GM12878 (cell line): ENCODE data around the gene NDN. TPM values are rescaled to one million over a fixed set of nuclear protein-coding genes. Genes with fewer than 3 reads are reported as not detected.

ENCODE experiments used
- ATAC-seq: fragments of 200-7000 bp; cut with Tn5 transposase; 3 replicates; pipeline ENCODE4 v1.9.1; 2020; ENCODE audit warnings: mild to moderate bottlenecking, moderate library complexity
- BruUV-seq: library from RNA; stranded (reverse); fragments of 400-500 nt; replicated peaks from 2 replicates; lab custom pipeline; 2021; lab: Mats Ljungman, UMichigan
- CTCF ChIA-PET: fragments of 300-600 bp; sonication (Branson Sonifier 250); formaldehyde crosslinking; extraction: SDS; loops from one replicate; lab custom pipeline; 2021; ENCODE audit warnings: inconsistent platforms; lab: Yijun Ruan, JAX
- POLR2A ChIA-PET: fragments of 350-600 bp; formaldehyde crosslinking; extraction: SDS; loops from one replicate; lab custom pipeline; 2021; ENCODE audit warnings: inconsistent platforms; lab: Charles Lee
- RAD21 ChIA-PET: fragments of 300-600 bp; sonication (Branson Sonifier 250); formaldehyde crosslinking; loops from one replicate; lab custom pipeline; 2023; ENCODE audit warnings: antibody characterized with exemption; ENCODE audit not compliant: unreplicated experiment; lab: Charles Lee
- SMC1A ChIA-PET: fragments of 300-600 bp; sonication (Branson Sonifier 250); formaldehyde crosslinking; loops from one replicate; lab custom pipeline; 2023; ENCODE audit not compliant: unreplicated experiment, uncharacterized antibody; lab: Charles Lee
- DNase-seq: peaks from one replicate; pipeline ENCODE4 v3.0.0-alpha.2; 2011; ENCODE audit warnings: low read depth, low spot score
- FAIRE-seq: peaks from 3 replicates; lab custom pipeline; 2011; peaks lifted over from hg19 to GRCh38; lab: Jason Lieb, UNC
- H2AFZ ChIP-seq: 2 replicates; pipeline ENCODE4 v1.6.0; 2011; ENCODE audit warnings: low read depth, low read length, control low read depth; ENCODE audit not compliant: control insufficient read depth
- H3K27ac ChIP-seq: 2 replicates; pipeline ENCODE4 v1.5.1; 2011; ENCODE audit warnings: control low read depth; ENCODE audit not compliant: control insufficient read depth, insufficient read depth
- H3K27me3 ChIP-seq, 2 experiments: replicated peaks in 1 of 2; 2 replicates each; pipeline versions ENCODE4 v1.6.0 to v1.6.1; 2011; ENCODE audit warnings: low read length in 1 of 2; ENCODE audit not compliant: control insufficient read depth in 2 of 2, insufficient read depth in 2 of 2
- H3K36me3 ChIP-seq, 2 experiments: 2 replicates each; pipeline ENCODE4 v1.5.1; 2011; ENCODE audit warnings: low read length in 1 of 2; ENCODE audit not compliant: control insufficient read depth in 2 of 2, insufficient read depth in 2 of 2
- H3K4me1 ChIP-seq: 2 replicates; pipeline ENCODE4 v1.6.1; 2011; ENCODE audit warnings: mild to moderate bottlenecking, low read length, moderate library complexity, mixed read lengths; ENCODE audit not compliant: control insufficient read depth, insufficient read depth
- H3K4me2 ChIP-seq: 2 replicates; pipeline ENCODE4 v1.6.0; 2011; ENCODE audit warnings: control low read depth; ENCODE audit not compliant: control insufficient read depth, insufficient read depth
- H3K4me3 ChIP-seq: fragments of 200-600 bp; sonication (generic); 2 replicates; pipeline ENCODE4 v1.5.1; 2016
- H3K79me2 ChIP-seq: 2 replicates; pipeline ENCODE4 v1.6.0; 2011; ENCODE audit warnings: low read length; ENCODE audit not compliant: control insufficient read depth, insufficient read depth
- H3K9ac ChIP-seq: 2 replicates; pipeline ENCODE4 v1.8.0; 2011; ENCODE audit warnings: low read length, control low read depth, mixed read lengths; ENCODE audit not compliant: control insufficient read depth, insufficient read depth
- H3K9me3 ChIP-seq: replicated peaks from 3 replicates; pipeline ENCODE4 v1.5.1; 2011; ENCODE audit warnings: mild to moderate bottlenecking, low read length; ENCODE audit not compliant: control insufficient read depth, insufficient read depth
- H4K20me1 ChIP-seq: 2 replicates; pipeline ENCODE4 v1.6.0; 2011; ENCODE audit not compliant: control insufficient read depth, insufficient read depth
- EZH2 ChIP-seq: IDR thresholded peaks from 2 replicates; pipeline ENCODE4 v1.6.1; 2012; ENCODE audit warnings: low read depth, mild to moderate bottlenecking, control low read depth, inconsistent platforms, low read length, borderline replicate concordance; ENCODE audit not compliant: control insufficient read depth
- FOXK2 ChIP-seq: fragments of 450-650 bp; IDR thresholded peaks from 2 replicates; pipeline ENCODE4 v1.6.1; 2017; ENCODE audit warnings: mild to moderate bottlenecking, moderate library complexity
- FOXM1 ChIP-seq: IDR thresholded peaks from 2 replicates; pipeline ENCODE4 v1.6.1; 2012; ENCODE audit warnings: low read depth, mild to moderate bottlenecking, inconsistent platforms, low read length, moderate library complexity
- KDM1A ChIP-seq: fragments of 200-600 bp; sonication (generic); IDR thresholded peaks from 2 replicates; pipeline ENCODE4 v1.6.1; 2016; ENCODE audit warnings: borderline replicate concordance
- POU2F2 ChIP-seq: IDR thresholded peaks from 3 replicates; pipeline ENCODE4 v1.6.1; 2011; ENCODE audit warnings: low read depth, mild to moderate bottlenecking, low read length, borderline replicate concordance
- TBL1XR1 ChIP-seq: IDR thresholded peaks from 2 replicates; pipeline ENCODE4 v1.6.1; 2012; ENCODE audit warnings: low read depth, low read length, improper control_type of control experiment
- WRNIP1 ChIP-seq: IDR thresholded peaks from 2 replicates; pipeline ENCODE4 v1.6.1; 2011; ENCODE audit warnings: low read depth, low read length, improper control_type of control experiment, borderline replicate concordance
- ZNF207 ChIP-seq: fragments of 450-650 bp; IDR thresholded peaks from 2 replicates; pipeline ENCODE4 v1.6.1; 2014; ENCODE audit warnings: antibody characterized with exemption, mild to moderate bottlenecking, borderline replicate concordance
- ZNF217 ChIP-seq: fragments of 450-650 bp; IDR thresholded peaks from 2 replicates; pipeline ENCODE4 v1.6.1; 2017; ENCODE audit warnings: antibody characterized with exemption, mild to moderate bottlenecking
- ZSCAN29 ChIP-seq: fragments of 450-650 bp; IDR thresholded peaks from 2 replicates; pipeline ENCODE4 v1.6.1; 2017; ENCODE audit warnings: mild to moderate bottlenecking, moderate library complexity
- WGBS: methylation state at CpG from one replicate; pipeline ENCODE4 v1.1.6; 2016; ENCODE audit warnings: low lambda C conversion rate; ENCODE audit not compliant: insufficient replicate concordance, insufficient coverage; ENCODE audit errors: missing lambda C conversion rate; 5-methylcytosine and 5-hydroxymethylcytosine counted together
- in situ Hi-C: fragments of 300-500 bp; cut with MboI; formaldehyde crosslinking; loops from 9 replicates; pipeline ENCODE4 v1.14.3; 2018; ENCODE audit warnings: mixed read lengths
- intact Hi-C: fragments of 100-400 bp; cut with micrococcal nuclease; formaldehyde crosslinking; loops from one replicate; pipeline ENCODE4 v1.14.2; 2022; ENCODE audit not compliant: unreplicated experiment
- polyA plus RNA-seq, 11 experiments: library from polyadenylated mRNA; depleted of rRNA in 4 of 11; unstranded in 6 of 11; stranded (reverse) in 5 of 11; fragments of >200 nt; fragmentation: Nextera tagmentation in 4 of 11; fragmentation: Illumina TruSeq in 1 of 11; extraction: Ambion mirVana in 4 of 11; extraction: Trizol in 1 of 11; gene quantifications; 1 replicate in 1 of 11; 2 replicates in 10 of 11; pipeline versions ENCODE4 v1.2.1 to v1.2.3, GENCODE V29; 2011 to 2016; ENCODE audit warnings: inconsistent platforms in 2 of 11, missing spikeins in 2 of 11, low read depth in 1 of 11
- total RNA-seq, 4 experiments: library from RNA; depleted of rRNA in 3 of 4; stranded (reverse); fragments of >200 nt in 3 of 4; fragmentation: Illumina TruSeq in 1 of 4; extraction: Trizol in 1 of 4; gene quantifications; 2 replicates each; pipeline versions ENCODE4 v1.2.1 to v1.2.3, GENCODE V29; 2013 to 2021
- TF ChIP-seq, protein P1 (sequence below), 3 experiments: IDR thresholded peaks in 2 of 3; conservative IDR thresholded peaks in 1 of 3; 2 replicates each; pipeline ENCODE4 v1.5.1; 2011; ENCODE audit warnings: low read depth in 3 of 3, low read length in 3 of 3, mild to moderate bottlenecking in 3 of 3, control low read depth in 2 of 3, moderate library complexity in 2 of 3, inconsistent platforms in 1 of 3, mixed read lengths in 1 of 3; ENCODE audit not compliant: control insufficient read depth in 2 of 3, insufficient read depth in 1 of 3; ENCODE audit errors: extremely low read depth in 1 of 3
- TF ChIP-seq, protein P2 (sequence below): fragments of 450-650 bp; IDR thresholded peaks from 2 replicates; pipeline ENCODE4 v1.6.1; 2018; ENCODE audit warnings: borderline replicate concordance, mild to moderate bottlenecking; ENCODE audit not compliant: partially characterized antibody

NDN gene
- total and polyA plus RNA-seq, 10 of the 15 experiments (the other 5 are each of a cell fraction or from before 2014, with no cell fraction given), result 0.10 to 0.13 TPM; not detected in 8

GRCh38 chr15:23644829-23645228 lies 42.3 kb downstream of the NDN start:
- ChIA-PET SMC1A (no interaction called here), POLR2A (no interaction called here), RAD21 (no interaction called here), CTCF (no interaction called here)
- FAIRE-seq (no peak), DNase-seq (no peak), ATAC-seq (no peak)
- in situ Hi-C loops (loop anchor here (25.0 kb wide), 1 partner anchor 1867 kb away; no protein-coding TSS in a partner anchor), intact Hi-C loops (loop anchor here (10.0 kb wide), 1 partner anchor 1860 kb away; no protein-coding TSS in a partner anchor)
- H2AFZ ChIP-seq, result no peak overlapping the region
- H3K27ac ChIP-seq, result no peak overlapping the region
- H3K4me1 ChIP-seq, result no peaks in the 10 kb centered on the region
- no peaks in the 10 kb centered on the region for H3K79me2 ChIP-seq
- no peak for TF ChIP-seq TBL1XR1
- TF ChIP-seq, protein P1, sequence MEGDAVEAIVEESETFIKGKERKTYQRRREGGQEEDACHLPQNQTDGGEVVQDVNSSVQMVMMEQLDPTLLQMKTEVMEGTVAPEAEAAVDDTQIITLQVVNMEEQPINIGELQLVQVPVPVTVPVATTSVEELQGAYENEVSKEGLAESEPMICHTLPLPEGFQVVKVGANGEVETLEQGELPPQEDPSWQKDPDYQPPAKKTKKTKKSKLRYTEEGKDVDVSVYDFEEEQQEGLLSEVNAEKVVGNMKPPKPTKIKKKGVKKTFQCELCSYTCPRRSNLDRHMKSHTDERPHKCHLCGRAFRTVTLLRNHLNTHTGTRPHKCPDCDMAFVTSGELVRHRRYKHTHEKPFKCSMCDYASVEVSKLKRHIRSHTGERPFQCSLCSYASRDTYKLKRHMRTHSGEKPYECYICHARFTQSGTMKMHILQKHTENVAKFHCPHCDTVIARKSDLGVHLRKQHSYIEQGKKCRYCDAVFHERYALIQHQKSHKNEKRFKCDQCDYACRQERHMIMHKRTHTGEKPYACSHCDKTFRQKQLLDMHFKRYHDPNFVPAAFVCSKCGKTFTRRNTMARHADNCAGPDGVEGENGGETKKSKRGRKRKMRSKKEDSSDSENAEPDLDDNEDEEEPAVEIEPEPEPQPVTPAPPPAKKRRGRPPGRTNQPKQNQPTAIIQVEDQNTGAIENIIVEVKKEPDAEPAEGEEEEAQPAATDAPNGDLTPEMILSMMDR (IDR thresholded peaks at IDR 0.05 in 2 of 3, conservative IDR thresholded peaks at IDR 0.05 in 1 of 3; ENCODE audit: control insufficient read depth in 2 of 3, extremely low read depth in 1 of 3, insufficient read depth in 1 of 3, low read depth in 3 of 3, low read length in 3 of 3), result no peak
- no peak for TF ChIP-seq FOXK2
- no peak for TF ChIP-seq EZH2
- TF ChIP-seq ZNF207, result no peak
- no peak for TF ChIP-seq POU2F2
- no peak for TF ChIP-seq ZSCAN29
- TF ChIP-seq KDM1A, result no peak
- TF ChIP-seq ZNF217, result no peak
- TF ChIP-seq, protein P2, sequence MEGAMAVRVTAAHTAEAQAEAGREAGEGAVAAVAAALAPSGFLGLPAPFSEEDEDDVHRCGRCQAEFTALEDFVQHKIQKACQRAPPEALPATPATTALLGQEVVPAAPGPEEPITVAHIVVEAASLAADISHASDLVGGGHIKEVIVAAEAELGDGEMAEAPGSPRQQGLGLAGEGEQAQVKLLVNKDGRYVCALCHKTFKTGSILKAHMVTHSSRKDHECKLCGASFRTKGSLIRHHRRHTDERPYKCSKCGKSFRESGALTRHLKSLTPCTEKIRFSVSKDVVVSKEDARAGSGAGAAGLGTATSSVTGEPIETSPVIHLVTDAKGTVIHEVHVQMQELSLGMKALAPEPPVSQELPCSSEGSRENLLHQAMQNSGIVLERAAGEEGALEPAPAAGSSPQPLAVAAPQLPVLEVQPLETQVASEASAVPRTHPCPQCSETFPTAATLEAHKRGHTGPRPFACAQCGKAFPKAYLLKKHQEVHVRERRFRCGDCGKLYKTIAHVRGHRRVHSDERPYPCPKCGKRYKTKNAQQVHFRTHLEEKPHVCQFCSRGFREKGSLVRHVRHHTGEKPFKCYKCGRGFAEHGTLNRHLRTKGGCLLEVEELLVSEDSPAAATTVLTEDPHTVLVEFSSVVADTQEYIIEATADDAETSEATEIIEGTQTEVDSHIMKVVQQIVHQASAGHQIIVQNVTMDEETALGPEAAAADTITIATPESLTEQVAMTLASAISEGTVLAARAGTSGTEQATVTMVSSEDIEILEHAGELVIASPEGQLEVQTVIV, result no peak
- TF ChIP-seq WRNIP1, result no peak
- TF ChIP-seq FOXM1, result no peak
- no peaks in the 10 kb centered on the region for H4K20me1 ChIP-seq
- WGBS, result 34% methylated on average over 13 of the region's 13 CpGs
- H3K4me2 ChIP-seq, result no peak overlapping the region
- no TSS peak for BruUV-seq
- no peak overlapping the region for H3K4me3 ChIP-seq
- H3K9ac ChIP-seq, result no peak overlapping the region
- H3K27me3 ChIP-seq, result no peaks in the 10 kb centered on the region
- no peaks in the 10 kb centered on the region; the same call in 2 of the 3 replicates for H3K9me3 ChIP-seq
- no peaks in the 10 kb centered on the region for H3K36me3 ChIP-seq
